ENCODE measurements around the gene NINJ1. TPM values are rescaled to one million over a fixed set of nuclear protein-coding genes. Genes with fewer than 3 reads are reported as not detected.

The NINJ1 gene
- total and polyA plus RNA-seq, 2 of the 13 experiments (the other 11 are each of a cell fraction or from before 2014, with no cell fraction given), result 81.2 to 92.1 TPM

- TF ChIP-seq PBX2 (CRISPR knock-in tag; IDR thresholded peaks at IDR 0.05) (no peak), ZNF609 (CRISPR knock-in tag; IDR thresholded peaks at IDR 0.05; ENCODE audit: borderline replicate concordance) (peak; percentile 83), KDM5B (CRISPR knock-in tag; IDR thresholded peaks at IDR 0.05; ENCODE audit: borderline replicate concordance) (peak; percentile 72; the same call in 1 of the 2 replicates), SIN3B (IDR thresholded peaks at IDR 0.05; ENCODE audit: low read length) (no peak), ZNF383 (CRISPR knock-in tag; IDR thresholded peaks at IDR 0.05; ENCODE audit: borderline replicate concordance) (no peak), RNF219 (CRISPR knock-in tag; IDR thresholded peaks at IDR 0.05) (no peak), NFKB2 (CRISPR knock-in tag; IDR thresholded peaks at IDR 0.05; ENCODE audit: borderline replicate concordance) (0 out of 2 replicates have a peak, but pooled peaks have one; percentile 48), ZNF350 (CRISPR knock-in tag; IDR thresholded peaks at IDR 0.05; ENCODE audit: borderline replicate concordance, low read depth) (peak; percentile 85), ARHGAP35 (CRISPR knock-in tag; IDR thresholded peaks at IDR 0.05; ENCODE audit: borderline replicate concordance) (no peak; the same call in 1 of the 2 replicates), IKZF1 (IDR thresholded peaks at IDR 0.05) (no peak), CREM (IDR thresholded peaks at IDR 0.05) (no peak), CREM (CRISPR knock-in tag; IDR thresholded peaks at IDR 0.05) (no peak), ZNF280D (CRISPR knock-in tag; IDR thresholded peaks at IDR 0.05) (peak; percentile 96), ZNF382 (CRISPR knock-in tag; IDR thresholded peaks at IDR 0.05; ENCODE audit: borderline replicate concordance) (no peak), ZNF766 (CRISPR knock-in tag; IDR thresholded peaks at IDR 0.05; ENCODE audit: borderline replicate concordance) (peak; percentile 50; the same call in 1 of the 2 replicates), ZBTB7A (CRISPR knock-in tag; IDR thresholded peaks at IDR 0.05) (peak; percentile 80; the same call in 1 of the 2 replicates), NBN (conservative IDR thresholded peaks at IDR 0.05) (no peak), CBX1 (IDR thresholded peaks at IDR 0.05; ENCODE audit: low read depth) (peak; percentile 39), AGO2 (optimal IDR thresholded peaks at IDR 0.05; ENCODE audit: low read depth, low read length) (no peak)
Observed at GRCh38 chr9:93112116-93112863, 21.8 kb downstream of the NINJ1 start (continued).
